Occipital lobe (tissue), 2 donors: ENCODE data around the gene ITGA4. TPM values are rescaled to one million over a fixed set of nuclear protein-coding genes. Genes with fewer than 3 reads are reported as not detected.

Source experiments
- DNase-seq: peaks from one replicate; lab custom pipeline; 2025; lab: John Stamatoyannopoulos, UW
- total RNA-seq: library from RNA; depleted of rRNA; stranded (reverse); fragments of >200 nt; gene quantifications from one replicate; pipeline ENCODE4 v1.2.3, GENCODE V29; 2014

Gene ITGA4
- total RNA-seq, 1 donor from 2014 or later = 8.7 TPM

DNA sequence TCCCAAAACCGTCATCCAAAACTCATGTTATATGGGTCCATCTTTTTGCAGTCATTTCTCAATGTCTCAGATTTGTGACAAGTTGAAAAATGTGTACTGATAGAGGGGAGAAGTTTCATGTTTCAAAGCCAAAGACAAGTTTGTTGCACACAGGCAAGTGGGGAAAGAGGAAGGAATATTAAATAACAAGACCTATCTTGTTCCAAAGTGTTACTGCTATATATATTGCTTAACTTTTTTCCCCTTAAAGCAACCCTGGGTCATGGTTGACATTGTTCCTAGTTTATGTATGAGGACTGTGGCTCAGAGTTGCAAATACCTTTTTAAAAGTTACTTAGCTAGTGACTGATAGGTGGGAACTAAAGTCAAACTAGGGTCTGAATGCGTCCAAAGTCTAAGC is 1.7 kb downstream of the ITGA4 start:
- DNase-seq = no peak

GRCh38 chr2:181459621-181460021 is 2.4 kb downstream of the ITGA4 start:
- DNase-seq = no peak

GRCh38 chr2:181461056-181461997 is 4.1 kb downstream of the ITGA4 start:
- DNase-seq = no peak

GRCh38 chr2:181462033-181462432 is 4.8 kb downstream of the ITGA4 start:
- no peak for DNase-seq

- no peak for DNase-seq
Measured at GRCh38 chr2:181463588-181463987, 6.4 kb downstream of the ITGA4 start.

DNA sequence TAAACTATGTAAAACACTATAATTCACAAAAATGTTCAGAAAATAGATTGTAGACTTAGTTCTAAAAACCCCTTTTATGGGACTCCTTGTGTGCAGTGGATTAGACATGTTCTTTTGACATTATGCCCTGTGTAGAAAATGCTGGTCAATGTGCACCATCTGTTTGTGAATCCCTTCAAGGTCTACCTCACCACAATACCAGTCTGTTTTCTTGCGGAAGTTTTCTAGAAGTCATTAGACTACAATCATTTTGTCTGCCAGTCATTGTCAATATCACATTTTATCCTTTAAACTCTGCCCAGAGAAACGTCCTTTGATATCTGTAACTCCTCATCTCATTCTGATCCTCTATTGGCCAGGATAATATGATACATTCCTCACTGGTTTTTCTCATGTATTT is 7.8 kb downstream of the ITGA4 start:
- no peak for DNase-seq

GRCh38 chr2:181465676-181466375 is 8.6 kb downstream of the ITGA4 start:
- no peak for DNase-seq

GRCh38 chr2:181466661-181467576 is 9.7 kb downstream of the ITGA4 start:
- DNase-seq = no peak

- DNase-seq = no peak
Measured at GRCh38 chr2:181467966-181468707, 11.0 kb downstream of the ITGA4 start.

DNA sequence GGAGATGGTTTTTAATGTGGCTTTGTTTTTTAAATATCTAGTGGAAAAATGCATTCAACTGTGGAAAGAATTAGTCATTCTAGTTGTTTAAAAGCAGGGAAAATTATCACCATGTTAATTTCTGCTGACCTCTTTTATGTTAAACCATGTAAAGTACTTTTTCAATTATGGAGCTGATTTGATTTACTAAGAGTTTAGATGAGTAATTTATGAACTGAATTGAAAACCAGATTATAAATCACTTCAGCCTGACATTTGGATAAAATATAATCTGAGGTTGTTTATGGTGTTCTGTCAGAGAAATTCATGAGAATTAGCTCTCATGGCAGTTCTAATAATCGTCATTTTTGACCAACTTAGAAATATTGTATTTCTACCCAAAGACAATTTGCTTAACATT is 11.6 kb downstream of the ITGA4 start:
- no peak for DNase-seq

DNA sequence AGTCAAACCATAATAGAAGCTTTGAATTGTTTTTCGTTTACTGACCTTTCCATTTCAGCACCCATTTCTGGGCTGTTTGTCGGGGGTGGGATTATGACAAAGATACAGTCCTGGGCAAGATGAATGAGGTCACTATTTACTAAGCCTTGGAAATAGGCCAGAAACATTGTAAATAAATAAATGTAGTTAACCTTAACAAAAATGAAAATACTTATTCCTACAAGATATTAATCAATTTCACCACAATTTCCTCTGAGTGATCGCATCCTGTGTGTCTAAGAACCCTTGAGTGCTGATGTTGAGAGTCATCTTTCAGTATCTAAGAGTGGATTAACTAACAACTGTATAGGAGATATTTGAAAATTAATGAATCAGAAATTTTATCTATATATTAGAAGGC is 14.0 kb downstream of the ITGA4 start:
- DNase-seq = no peak

DNA sequence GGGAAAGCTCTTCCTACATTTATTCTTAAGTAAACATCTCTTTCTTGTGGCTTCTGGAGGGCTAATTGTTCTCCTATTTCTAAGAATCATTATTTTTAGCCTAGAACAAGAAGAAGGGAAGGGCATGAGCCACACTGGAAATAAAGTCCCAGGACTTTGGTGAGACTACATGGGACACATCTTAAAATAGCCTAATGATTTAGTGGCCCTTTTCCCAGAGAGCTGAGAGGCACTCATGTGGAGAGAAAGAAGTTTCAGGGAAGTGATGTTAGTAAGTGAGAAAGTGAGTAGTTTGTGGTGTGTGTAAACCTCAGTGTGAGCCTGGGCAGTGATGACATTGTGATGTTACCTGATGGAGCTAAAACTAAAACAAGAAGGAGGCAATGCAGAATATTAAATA is 14.6 kb downstream of the ITGA4 start:
- DNase-seq = no peak

DNA sequence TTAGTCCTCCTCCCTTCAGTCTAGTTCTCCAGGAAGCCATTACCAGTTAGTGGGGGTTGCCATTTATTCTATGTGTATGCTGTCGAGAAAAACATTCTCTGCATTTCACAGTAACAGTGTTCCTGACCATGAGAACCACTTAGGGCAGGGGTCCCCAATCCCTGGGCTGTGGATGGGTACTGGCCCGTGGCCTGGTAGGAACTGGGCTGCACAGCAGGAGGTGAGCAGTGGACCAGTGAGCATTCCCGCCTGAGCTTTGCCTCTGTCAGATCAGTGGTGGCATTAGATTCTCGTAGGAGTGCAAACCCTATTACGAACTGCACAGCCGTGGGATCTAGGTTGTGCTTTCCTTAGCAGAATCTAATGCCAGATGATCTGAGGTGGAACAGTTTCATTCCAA is 15.8 kb downstream of the ITGA4 start:
- DNase-seq = no peak

DNA sequence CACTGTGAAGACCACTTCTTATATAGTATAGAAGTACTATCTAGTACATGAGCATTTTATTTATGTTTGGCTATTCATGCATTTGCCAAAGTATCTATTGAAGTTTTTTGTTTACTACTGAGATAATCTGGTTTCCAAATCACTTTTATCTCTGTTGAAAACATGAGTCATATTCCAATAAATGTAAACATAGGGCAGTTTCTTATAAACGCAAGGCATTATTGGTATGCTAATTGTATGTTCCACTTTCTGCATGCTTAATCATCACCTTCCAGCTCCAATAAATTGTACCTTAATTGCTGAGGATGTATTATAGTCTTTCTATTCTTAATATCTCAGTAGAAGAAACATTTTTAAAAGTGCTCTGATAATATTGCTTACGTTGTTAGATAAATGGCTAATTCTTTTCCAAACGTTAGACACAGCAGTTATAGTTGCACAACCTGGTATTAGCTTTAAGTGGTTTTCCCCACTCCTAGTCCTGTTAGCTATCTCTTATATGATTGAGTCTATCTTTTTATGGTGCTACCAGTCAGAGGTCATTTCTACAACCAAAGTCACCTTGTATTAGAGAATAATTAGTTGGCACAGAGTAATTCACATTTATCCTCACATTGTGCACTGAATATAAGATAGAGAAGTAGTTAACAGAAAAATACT is 17.2 kb downstream of the ITGA4 start:
- DNase-seq = no peak

DNA sequence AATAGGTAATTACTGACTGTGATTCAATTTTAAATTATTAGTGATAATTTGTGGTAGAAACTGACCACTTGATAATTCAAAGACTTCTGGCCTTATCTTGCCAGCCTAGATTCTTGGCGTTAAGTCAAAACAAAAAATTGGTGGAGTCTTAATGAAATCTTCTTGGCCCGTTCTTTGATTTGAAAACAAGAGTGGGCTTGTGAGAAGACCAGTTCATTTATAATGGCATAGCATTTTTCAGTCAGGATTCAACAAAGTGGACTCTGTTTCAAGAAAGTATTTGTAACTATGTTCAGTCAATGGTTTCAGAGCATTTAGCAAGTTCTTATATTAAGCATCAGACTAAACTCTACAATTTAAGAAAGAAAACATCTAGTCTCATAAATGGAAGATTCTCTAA is 26.0 kb downstream of the ITGA4 start:
- DNase-seq = no peak

- DNase-seq = no peak
Measured at GRCh38 chr2:181483876-181484275, 26.7 kb downstream of the ITGA4 start.

DNA sequence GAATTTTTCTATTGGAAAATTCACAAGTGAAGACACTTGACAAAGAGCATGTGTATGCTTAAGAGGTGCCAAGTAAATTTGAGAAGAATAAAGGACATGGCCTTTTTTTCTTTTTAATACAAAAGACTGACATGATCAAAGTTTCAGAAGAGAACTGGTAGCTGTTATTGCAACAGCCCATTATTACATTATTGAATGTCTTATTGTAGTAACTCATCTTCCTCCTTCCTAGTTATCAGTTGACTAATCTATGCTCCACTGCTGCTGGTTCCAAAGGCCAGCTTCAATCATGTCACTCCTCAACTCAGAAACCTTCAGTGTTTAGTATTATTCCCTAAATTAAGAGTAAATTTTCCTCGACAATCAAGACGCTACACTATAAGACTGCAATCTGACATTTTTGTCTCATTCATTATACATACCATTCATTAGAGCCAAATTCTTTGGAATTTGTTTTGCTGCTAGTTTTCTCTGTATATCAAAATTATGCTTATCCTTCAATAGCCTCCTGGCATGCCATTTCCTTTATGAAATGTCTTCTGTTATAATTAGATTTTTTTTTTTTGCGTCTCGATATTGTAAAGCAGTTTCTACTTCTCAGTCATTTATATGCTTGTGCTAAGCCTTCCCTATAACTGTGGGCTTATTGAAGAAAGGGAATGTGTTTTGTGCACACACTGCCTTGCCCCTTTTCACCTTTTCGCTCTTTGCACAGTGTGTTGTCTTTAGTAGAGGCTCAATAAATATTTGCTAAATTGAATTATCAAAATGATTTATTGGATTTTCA is 27.9 kb downstream of the ITGA4 start:
- no peak for DNase-seq

GRCh38 chr2:181485638-181485946 is 28.4 kb downstream of the ITGA4 start:
- no peak for DNase-seq

DNA sequence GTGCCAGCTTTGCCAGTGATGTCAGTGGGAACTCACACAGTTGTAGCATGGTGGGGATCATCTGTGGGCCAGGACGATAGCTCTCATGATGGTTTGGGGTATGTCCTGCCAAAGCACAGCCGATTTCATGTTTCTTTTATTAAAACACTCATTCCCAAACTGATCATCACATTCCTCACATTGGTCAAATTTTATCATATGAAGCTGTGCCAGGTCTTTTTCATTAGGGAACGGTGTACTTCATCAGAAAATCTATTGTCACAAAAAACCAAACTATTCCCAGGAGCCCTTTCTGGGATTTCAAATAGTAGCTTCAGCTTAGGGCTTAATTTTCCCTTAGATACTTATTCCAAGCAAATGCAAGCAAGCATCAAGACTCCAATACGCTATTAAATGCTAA is 42.0 kb downstream of the ITGA4 start:
- DNase-seq = no peak

- DNase-seq = no peak
Measured at GRCh38 chr2:181500201-181500600, 43.0 kb downstream of the ITGA4 start.
